ENCODE measurements around the gene CDH5. TPM values are rescaled to one million over a fixed set of nuclear protein-coding genes. Genes with fewer than 3 reads are reported as not detected.
A peak's percentile ranks its signal among the peaks of the same experiment; 100 is the strongest.
"Not testable (repeated sequence)": the region's sequence is repeated elsewhere in the genome, so short reads cannot be mapped to it uniquely, and the experiment has no call there.

Gene CDH5, protein sequence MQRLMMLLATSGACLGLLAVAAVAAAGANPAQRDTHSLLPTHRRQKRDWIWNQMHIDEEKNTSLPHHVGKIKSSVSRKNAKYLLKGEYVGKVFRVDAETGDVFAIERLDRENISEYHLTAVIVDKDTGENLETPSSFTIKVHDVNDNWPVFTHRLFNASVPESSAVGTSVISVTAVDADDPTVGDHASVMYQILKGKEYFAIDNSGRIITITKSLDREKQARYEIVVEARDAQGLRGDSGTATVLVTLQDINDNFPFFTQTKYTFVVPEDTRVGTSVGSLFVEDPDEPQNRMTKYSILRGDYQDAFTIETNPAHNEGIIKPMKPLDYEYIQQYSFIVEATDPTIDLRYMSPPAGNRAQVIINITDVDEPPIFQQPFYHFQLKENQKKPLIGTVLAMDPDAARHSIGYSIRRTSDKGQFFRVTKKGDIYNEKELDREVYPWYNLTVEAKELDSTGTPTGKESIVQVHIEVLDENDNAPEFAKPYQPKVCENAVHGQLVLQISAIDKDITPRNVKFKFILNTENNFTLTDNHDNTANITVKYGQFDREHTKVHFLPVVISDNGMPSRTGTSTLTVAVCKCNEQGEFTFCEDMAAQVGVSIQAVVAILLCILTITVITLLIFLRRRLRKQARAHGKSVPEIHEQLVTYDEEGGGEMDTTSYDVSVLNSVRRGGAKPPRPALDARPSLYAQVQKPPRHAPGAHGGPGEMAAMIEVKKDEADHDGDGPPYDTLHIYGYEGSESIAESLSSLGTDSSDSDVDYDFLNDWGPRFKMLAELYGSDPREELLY
- under 0.01 TPM in 1 of 2 replicates, not detected in the other for total RNA-seq (2014; rRNA removed; shearing (Covaris generic))

DNA sequence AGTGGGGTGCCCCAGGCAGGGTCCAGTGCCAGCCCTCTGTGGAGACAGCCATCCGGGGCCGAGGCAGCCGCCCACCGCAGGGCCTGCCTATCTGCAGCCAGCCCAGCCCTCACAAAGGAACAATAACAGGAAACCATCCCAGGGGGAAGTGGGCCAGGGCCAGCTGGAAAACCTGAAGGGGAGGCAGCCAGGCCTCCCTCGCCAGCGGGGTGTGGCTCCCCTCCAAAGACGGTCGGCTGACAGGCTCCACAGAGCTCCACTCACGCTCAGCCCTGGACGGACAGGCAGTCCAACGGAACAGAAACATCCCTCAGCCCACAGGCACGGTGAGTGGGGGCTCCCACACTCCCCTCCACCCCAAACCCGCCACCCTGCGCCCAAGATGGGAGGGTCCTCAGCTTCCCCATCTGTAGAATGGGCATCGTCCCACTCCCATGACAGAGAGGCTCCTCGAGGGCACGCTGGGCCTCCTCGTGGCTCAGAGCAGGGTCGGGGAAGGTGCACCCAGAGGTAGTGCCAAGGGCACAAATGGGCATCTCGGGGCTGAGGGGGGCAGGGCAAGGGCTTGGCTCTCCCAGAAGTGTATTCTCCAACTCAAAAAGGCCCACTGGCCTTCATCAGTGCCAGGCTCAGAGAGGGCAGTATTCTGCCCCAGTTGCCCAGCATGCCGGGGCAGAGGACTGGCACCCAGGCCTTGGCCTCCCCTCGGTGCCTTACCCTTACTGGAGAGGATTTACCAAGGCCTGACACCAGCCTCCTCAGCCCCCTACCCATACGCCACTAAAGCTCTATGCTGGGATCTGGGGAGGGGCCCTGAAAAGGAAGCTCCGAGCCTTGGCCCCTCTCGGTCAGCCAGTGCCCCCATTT, at the start of gene CDH5:
TSS of gene CDH5 (plus strand) at position 259 of the 867 bp plus-strand sequence. CDS start 12,647 bp downstream, outside the sequence.
- no peak for DNase-seq (ENCODE audit: low read depth)

DNA sequence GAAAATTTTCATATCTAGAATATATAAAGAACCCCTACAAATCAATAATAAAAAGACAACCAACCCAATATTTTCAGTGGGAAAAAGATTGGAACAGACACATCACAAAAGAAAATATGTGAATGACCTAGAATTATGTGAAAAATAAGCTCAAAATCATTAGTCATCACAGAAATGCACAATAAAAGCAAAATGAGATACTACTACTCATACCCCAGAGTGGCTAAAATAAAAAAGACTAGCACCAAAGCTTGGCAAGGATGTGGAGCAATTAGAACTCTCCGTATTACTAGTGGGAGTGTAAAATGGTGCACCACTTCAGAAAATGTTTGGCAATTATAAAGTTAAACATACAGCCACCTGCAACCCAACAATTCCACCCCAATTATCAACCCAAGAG, 48.0 kb upstream of the CDH5 start:
- DNase-seq (ENCODE audit: low read depth), result no peak

DNA sequence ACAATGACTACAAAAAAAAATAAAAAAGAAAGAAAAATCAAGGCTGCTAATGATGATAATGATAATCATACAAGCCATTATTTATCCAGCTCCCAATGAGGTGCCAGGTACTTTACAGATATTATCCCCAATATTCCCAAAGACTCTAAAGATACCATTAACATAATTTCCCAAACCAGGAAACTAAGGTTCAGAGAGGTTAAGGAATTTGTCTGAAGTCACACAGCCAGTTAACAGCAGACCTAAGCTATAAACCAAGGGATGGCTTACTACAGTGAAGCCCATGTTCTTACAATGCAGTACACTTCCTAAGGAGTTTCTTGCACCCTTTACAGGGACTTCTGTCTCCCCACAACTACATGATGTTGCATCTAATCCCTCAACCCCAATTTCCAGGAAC, 45.7 kb upstream of the CDH5 start:
- no peak for DNase-seq (ENCODE audit: low read depth)

DNA sequence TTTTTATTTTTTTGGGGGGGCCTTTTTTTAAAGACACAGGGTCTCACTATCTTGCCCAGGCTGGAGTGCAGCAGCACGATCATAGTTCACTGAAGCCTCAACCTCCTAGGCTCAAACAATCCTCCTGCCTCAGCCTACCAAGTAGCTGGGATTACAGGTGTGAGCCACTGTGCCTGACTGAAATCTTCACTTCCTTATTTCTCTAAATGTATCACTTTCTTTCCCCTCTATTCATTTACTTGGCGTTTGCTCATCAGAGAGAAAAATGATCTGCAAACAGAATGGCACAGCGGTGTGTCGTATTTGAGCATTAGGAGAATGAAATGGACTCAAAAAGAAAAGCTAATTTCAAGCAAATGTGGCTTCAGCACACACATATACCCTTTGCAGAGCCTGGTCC, 44.3 kb upstream of the CDH5 start:
- no peak for DNase-seq (ENCODE audit: low read depth)

DNA sequence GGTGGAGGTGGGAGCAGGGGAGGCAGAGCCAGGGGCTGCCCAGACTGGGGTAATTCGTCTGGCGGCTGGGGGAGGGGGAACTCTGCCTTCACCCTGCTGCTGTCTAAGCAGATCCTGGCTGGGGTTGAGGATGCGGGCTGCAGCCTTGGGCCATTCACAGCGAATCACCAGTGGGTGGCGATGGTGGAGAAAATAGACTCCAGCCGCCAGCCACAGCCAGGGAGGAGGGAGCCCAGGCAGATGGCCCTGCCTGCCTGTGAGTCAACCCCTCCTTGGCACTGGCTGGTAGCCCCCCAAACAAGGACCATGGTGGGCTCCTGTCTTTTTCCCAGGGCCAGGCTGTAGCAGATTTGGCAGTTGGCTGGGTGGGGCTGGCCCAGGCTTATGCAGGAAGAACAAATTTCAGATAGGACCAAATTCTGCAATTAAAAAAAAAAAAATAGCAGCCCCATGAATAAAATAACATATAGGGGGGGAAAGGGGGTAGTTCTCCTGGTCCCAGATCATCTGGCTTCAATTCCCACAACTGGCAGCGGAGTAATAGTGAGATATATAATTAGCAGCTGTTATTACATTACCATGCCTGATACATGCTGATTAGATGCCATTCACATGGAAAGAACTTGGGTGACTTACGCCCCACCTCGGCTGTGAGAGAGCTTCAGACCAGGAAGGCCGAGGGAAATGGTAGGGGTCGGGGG, 41.5 kb upstream of the CDH5 start:
- peak; percentile 50 for DNase-seq (ENCODE audit: low read depth)

DNA sequence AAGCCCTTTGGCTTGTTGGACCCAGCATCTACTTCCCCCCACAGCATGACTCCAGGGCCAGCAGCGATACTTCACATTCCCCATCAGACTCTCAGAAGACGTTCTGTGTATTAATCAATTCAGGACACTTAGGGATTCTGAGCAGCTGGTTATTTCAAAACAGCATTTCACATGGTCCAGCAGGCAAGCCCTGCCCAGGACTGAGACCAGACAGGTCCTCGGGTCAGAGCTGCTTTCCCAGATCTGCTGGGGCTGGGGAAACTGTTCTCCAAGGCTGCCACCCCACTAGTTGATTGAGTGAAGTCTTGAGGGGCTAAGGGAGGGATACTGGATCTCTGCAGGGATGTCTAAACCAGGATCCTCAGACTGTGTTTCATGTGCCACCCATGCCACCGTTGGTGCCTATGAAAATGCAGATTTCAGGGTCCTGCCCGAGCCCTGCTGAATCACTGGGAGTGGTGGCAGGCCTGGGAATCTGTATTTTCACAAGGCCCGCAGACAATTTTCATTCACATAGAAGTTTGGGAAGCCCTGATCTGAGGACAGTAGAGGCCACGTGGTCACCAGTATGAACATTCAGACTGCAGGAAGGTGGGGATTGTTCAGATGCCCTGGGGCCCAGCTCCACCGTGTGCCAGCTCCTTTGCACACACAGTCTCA, 40.6 kb upstream of the CDH5 start:
- DNase-seq (ENCODE audit: low read depth), result no peak

DNA sequence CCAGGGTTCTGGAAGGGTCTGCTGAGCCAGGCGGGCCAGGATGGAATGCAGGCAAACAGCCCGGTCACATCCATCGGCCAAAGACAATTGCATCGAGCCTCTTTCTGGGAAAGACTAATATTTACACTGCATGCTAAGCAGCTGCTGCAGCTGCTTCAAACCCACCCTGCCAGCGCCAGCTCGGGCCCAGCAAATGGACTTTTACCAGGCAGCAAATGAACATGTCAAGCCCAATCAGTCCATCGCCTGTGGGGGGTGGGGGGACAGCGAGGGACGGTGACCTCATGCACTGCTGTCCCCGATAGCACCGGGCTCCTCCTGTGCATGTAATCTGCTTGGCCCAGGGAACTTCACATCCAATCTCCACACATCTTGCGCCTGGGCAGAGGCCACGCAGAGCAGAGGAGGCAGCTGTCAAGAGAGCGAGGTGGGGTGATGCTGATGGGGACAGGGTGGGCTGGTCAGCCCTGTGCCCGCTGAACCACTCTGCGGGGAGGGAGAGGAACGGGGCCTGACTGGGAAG, 39.4 kb upstream of the CDH5 start:
- no peak for DNase-seq (ENCODE audit: low read depth)

DNA sequence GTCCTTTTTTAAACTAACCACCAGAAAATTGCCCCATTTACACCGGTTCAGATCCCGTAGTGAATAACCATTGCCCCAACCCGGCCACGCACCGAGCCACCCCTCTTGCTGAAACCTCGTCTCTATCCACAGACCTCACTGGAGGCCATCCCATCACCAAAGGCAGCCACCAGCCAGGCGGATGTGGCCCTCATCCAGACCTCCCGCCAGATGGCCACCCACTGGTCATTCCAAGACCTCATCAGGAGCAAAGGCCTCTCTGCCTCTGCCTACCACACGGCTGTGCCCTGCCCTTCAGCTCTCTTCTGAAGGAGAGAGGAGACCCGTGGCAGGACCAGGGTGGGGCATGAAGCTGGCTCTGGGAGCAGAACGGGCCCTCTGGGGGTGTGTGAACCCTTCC, 38.2 kb upstream of the CDH5 start:
- DNase-seq (ENCODE audit: low read depth), result no peak

DNA sequence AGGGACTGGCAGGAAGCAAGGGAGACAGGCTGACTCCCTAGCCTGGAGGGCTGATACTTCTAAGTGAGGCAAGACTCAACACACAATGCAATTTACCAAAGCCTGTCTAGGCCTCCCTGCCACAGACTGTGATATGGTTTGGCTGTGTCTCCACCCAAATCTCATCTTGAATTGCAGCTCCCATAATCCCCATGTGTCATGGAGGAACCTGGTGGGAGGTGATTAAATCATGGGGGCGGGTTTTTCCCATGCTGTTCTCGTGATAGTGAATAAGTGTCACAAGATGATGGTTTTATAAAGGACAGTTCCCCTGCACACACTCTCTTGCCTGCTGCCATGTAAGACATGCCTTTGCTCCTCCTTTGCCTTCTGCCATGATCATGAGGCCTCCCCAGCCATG, 35.0 kb upstream of the CDH5 start:
- not testable (repeated sequence) for DNase-seq (ENCODE audit: low read depth)

DNA sequence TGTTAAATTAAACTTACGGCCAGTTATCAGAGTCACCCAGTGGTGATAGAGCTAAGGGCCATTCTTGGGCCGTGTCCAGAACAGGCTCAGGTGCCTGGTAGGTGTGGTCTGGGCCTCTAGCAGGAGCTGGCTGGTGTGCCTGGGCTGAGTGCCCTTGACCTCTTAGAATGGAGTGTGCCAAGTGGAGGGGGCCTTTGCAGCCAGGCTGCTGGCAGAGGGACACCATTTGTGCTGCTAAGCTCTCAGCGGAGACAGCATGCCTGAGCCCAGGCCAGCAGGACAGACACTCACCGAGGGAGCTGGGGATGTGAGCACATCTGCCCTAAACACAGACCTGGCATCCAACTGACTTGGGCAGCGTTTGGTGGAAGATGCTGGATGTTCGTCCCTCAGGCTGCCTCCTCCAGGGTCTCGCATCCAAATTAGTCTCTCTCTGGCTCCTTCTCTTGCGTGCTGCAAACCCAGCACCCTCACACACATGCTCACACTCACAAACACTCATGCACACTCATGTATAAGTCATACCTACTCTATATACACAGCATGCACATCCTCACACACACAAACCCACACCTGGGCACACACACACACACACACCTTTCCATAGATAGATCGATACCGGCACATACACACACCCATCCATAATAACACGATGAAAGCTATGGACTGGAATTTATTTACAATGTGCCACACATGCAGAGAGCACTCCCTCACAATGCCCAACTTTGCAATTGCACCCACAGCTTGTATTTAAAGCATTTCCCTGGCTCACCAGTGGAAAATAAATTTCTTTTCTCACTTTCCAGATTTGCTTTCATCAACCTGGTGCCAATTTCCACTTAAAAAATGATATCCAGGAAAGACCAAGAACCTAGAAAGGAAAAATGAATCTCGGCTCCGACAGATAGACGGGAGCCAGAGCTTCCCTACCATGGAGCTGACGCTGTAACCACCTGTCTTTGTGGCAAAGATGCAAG, 33.6 kb upstream of the CDH5 start:
- DNase-seq (ENCODE audit: low read depth), result no peak

DNA sequence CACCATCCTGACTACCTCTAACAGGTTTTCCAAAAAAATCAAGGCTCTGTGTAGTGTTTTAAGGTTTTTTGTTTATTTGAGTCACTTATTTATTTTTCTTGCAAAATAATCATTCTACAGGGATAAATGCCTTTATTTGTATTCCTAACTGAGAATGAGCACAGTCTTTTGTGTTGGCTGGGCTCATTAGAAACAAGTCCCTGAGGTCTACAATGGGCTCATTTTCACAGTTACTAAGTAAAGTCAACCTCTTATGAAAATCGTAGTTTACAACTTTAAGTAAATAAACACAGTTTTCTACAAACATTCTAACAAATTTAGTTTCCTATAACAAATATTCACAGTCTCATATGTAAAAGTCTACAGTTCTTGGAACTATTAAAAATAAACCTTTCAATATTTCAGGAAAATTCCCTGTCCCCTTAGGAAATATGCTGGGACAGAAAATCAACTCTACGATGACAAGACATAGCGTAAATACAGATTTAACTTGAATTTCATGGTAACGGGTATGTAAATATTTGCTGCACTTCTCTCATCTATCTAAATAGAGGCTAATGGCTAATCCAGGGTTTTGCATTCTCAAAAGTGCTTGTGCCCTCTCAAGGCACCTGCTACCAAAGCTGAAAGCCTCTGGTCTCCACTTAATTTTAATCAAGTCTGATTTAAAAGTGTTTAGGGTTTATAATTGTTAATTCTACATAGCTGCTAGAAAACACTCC, 31.5 kb upstream of the CDH5 start:
- no peak for DNase-seq (ENCODE audit: low read depth)

DNA sequence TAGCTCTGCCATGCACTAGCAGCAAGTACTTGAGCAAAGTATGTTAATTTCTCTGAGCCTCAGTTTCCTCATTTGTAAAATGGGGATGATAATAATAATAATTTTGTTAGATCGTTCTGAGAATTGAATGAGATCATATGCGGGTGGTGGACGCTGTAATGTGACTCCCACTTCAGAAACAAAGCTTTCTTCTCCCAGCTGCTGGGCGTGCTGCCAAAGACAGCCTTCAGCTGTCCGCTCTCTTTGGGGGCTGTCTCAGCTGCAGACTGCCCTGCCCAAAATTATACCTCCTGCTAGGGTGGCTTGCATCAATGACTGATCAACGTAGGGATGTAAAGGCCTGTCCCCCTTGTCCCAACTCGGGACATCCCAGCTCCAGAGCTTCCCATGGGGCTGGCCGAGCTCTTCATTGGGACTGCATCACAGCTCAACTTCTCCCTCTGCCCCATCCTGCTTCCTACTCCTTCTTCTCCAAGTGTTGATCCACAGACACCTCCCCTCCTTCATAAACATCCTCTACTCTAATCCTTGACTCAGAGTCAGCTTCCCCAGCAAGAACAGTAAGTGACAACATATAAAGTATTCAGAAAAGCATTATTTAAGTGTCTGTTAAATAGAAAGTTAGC, 30.7 kb upstream of the CDH5 start:
- DNase-seq (ENCODE audit: low read depth), result peak; percentile 71

DNA sequence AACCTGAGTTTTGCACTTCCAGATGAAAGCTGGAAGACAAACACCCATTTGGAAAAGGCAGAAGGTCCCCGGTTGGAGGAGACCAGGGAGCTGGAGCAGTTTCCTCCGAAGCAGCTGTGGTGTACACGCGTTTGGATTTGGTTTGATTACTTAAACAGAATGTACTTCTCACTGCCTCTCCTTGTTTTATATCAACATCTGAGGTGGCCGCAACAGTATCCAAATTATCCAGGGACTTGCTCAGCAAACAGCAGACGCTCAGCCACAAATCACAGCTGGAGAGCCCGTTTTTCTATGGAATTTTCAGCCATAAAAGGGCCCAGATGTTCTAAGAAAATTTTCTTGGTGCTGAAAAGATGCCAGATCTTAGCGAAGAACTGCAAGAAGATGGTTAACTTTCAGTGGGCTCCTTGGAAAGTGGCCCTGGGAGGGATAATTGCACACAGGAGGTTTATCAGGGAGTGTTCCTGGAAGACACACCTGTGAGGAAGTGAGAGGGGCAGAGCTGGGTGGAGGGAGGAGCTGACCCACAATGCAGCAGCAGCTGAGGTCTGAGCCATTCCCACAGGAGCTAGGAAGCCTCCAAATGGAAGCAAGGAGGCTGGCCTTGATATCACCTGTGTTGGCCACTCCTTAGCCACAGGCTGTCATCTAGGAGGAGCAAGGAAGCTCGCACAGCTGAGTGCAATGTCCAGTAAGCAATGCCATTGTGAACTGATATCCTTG, 28.9 kb upstream of the CDH5 start:
- no peak for DNase-seq (ENCODE audit: low read depth)

DNA sequence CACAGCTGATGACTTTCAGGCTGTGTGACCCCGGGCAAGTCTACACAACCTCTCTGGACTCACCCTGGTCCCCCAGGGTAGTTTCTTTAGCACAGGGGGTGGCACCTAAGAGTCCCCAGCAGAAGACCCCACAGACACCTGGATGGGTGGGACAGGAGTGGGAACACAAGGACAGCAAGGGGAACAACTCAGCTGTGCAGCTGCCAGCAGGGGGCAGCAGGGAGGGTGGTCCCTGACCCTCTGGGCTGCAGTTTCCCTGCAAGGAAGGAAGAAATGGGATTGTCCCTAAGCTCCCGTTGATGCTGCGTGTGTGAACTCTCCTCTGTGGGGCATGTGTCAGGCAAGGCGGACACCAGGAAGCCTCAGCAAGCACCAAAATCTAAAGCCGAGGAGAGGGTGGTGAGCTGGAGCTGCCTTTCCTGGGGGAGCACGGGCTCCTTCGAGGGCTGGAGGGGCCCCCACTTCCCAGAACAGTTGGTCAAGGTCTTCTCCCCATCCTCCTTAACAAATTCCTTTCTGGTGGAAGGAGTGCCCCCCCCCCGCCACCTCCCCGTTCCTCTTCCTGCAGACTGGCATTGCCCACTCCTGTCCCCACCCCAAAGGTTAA, 24.1 kb upstream of the CDH5 start:
- DNase-seq (ENCODE audit: low read depth), result peak; percentile 25

DNA sequence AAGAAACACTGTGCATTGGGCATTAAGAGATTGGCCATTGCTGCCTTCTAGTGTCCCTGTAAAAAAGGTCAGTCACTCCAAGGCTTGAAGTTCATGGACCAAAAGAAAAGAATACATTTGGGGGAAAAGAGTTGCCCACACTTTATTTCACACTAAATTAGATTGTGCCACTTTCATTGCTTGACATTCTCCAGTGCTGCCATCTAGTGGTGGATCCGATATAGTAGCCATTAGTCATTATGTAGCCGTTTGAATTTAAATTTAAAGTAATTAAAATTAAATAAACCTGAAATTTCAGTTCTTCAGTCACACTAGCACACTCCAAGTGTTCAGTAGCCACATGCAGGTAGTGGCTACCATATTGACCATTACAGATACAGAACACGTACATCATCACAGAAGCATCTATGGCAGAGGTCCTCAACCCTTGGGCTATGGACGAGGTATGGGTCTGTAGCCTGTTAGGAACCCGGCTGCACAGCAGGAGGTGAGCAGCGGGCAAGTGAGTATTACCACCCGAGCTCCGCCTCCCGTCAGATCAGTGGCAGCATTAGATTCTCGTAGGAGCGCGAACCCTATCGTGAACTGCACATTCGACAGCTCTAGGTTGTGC, 21.9 kb upstream of the CDH5 start:
- peak; percentile 43 for DNase-seq (ENCODE audit: low read depth)

DNA sequence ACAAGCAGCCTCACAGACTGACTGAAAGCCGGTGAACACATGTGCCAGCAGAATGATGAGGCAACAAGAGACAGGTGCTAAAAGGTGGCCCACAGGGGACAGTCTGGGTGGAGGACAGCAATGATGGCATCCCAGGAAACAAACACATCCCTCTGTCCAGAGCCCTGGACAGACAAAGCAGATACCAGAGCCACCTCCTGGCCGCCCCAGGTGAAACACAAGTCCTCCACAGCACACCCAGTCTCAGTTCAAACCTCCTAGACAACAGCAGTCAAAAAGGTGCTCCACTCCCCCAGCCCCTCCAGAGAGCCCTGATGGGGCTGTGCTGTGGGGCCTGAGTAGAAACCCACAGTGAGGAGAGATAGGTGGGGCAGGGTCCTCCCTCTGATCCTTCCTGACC, 20.3 kb upstream of the CDH5 start:
- DNase-seq (ENCODE audit: low read depth), result no peak

DNA sequence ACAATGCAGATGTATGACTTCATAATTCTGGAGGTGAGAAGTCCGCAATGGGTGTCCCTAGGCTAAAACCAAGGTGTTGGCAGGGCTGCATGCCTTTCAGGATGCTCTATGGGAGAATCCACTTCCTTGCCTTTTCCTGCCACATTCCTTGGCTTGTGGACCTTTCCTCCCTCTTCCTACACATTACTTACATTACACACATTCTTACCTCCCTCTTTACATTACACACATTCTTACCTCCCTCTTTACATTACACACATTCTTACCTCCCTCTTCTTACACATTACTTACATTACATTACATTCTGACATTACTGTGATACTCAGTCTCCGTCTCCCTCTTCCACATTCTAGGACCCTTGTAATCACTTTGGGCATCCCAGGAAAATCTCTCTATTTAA, 14.2 kb upstream of the CDH5 start:
- DNase-seq (ENCODE audit: low read depth), result no peak
